Neutrophil (primary cell): ENCODE results near the gene KIAA0930.

Experiments used
- H3K27ac ChIP-seq: fragments of 200-600 bp; sonication (generic); 2 replicates; pipeline ENCODE4 v1.5.1; 2016; ENCODE audit warnings: mild to moderate bottlenecking, moderate library complexity
- H3K27me3 ChIP-seq: fragments of 200-600 bp; sonication (generic); 2 replicates; pipeline ENCODE4 v1.6.0; 2016; ENCODE audit warnings: mild to moderate bottlenecking
- H3K36me3 ChIP-seq: fragments of 200-600 bp; sonication (generic); 2 replicates; pipeline ENCODE4 v1.5.1; 2017
- H3K4me1 ChIP-seq, 2 experiments: fragments of 200-600 bp in 1 of 2; sonication (generic) in 1 of 2; 1 replicate in 1 of 2; 2 replicates in 1 of 2; pipeline versions ENCODE4 v1.5.1 to v1.6.1; 2013 to 2016; ENCODE audit warnings: low read depth in 1 of 2, low read length in 1 of 2, mild to moderate bottlenecking in 1 of 2, moderate library complexity in 1 of 2; ENCODE audit not compliant: control insufficient read depth in 1 of 2, insufficient read depth in 1 of 2
- H3K4me3 ChIP-seq, 2 experiments: fragments of 200-600 bp in 1 of 2; sonication (generic) in 1 of 2; 1 replicate in 1 of 2; 2 replicates in 1 of 2; pipeline ENCODE4 v1.5.1; 2013 to 2016; ENCODE audit warnings: low read depth in 1 of 2, low read length in 1 of 2, mild to moderate bottlenecking in 1 of 2, moderate library complexity in 1 of 2
- H3K9me3 ChIP-seq: fragments of 200-600 bp; sonication (generic); 2 replicates; pipeline ENCODE4 v1.5.1; 2016
- TF ChIP-seq, protein P1 (sequence below): fragments of 200-600 bp; sonication (generic); IDR thresholded peaks from 2 replicates; pipeline ENCODE4 v1.5.1; 2016; ENCODE audit warnings: antibody characterized with exemption

KIAA0930 gene

DNA sequence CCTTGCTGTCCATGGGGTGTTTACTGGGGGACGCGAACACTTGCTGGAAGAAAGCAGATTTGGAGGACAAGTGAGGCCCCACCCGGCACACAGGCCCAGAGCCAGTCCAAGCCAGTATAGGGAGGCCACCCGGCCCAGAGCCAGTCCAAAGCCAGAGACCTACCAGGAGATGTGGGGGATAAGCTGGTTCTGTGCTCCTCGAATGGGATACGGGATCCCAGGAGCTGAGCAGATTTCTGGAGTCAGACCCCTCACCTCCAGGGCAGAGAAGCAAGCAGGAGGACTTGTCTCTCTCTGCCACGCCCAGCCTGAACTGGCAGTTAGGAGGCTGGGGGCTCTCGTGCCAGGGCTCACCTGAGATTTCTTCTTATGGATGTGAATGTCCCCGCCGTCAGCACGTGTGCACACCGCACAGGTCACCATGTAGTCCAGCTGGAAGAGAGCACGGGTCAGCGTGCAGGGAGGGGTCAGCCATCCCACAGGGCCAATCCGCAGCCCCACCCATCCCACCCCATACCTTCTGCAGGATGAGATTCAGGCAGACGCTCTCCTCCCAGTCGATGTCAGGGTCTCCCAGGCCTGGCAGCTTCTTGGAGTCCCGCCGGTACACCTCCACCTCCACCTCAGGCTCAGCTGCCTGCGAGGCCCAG lies 35.3 kb downstream of the KIAA0930 start:
- no peaks in the 10 kb centered on the region for H3K4me1 ChIP-seq
- H3K36me3 ChIP-seq = peaks cover 97% of the 10 kb centered on the region
- no peak overlapping the region for H3K4me3 ChIP-seq
- no peaks in the 10 kb centered on the region for H3K9me3 ChIP-seq
- no peaks in the 10 kb centered on the region for H3K27me3 ChIP-seq
- TF ChIP-seq, protein P1, sequence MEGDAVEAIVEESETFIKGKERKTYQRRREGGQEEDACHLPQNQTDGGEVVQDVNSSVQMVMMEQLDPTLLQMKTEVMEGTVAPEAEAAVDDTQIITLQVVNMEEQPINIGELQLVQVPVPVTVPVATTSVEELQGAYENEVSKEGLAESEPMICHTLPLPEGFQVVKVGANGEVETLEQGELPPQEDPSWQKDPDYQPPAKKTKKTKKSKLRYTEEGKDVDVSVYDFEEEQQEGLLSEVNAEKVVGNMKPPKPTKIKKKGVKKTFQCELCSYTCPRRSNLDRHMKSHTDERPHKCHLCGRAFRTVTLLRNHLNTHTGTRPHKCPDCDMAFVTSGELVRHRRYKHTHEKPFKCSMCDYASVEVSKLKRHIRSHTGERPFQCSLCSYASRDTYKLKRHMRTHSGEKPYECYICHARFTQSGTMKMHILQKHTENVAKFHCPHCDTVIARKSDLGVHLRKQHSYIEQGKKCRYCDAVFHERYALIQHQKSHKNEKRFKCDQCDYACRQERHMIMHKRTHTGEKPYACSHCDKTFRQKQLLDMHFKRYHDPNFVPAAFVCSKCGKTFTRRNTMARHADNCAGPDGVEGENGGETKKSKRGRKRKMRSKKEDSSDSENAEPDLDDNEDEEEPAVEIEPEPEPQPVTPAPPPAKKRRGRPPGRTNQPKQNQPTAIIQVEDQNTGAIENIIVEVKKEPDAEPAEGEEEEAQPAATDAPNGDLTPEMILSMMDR = no peak
- H3K27ac ChIP-seq = no peak overlapping the region

DNA sequence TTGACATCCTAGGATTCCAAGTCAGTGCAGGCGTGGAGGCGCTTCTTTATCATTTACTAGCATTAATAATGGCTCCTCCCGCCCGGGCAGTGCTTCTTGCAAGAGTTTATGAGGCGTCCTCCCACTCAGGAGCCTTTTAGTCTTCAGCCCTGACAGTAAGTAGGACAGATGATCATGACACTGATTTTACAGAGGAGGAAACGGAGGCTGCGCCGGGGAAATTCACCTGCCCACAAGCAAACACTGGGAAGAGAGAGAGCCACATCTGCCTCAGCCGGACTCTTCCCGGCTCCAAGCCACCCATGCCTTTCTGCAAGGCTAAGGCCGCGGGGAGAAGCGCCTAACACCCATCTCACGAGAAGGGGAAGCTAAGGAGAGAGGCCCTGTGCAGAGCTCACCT lies 35.9 kb downstream of the KIAA0930 start:
- Histone ChIP-seq H3K27me3 (no peaks in the 10 kb centered on the region), H3K36me3 (peaks cover 97% of the 10 kb centered on the region), H3K4me1 (no peaks in the 10 kb centered on the region), H3K4me3 (no peak overlapping the region), H3K27ac (no peak overlapping the region), H3K9me3 (no peaks in the 10 kb centered on the region)
- TF ChIP-seq, protein P1 = no peak

DNA sequence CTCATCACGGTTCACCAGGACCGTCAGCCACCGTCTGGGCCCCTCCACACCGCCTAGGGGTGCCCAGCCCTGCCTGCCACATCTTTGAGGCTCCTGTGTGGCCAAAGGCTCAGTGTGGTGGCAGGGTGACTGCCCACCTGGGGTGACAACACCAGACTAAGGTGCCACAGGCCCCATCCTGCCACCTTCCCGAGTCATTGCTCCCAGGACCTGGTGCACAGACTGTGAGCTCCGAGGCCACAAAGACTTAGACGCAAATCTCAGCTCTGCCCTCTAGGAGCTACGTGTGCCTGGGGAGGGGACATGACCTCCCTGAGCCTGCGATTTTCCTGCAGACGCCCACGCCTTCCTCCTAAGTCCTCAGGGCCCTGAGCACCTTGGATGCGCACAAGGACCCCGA lies 36.5 kb downstream of the KIAA0930 start:
- TF ChIP-seq, protein P1 = no peak
- Histone ChIP-seq H3K9me3 (no peaks in the 10 kb centered on the region), H3K4me1 (no peaks in the 10 kb centered on the region), H3K27ac (no peak overlapping the region), H3K36me3 (peaks cover 97% of the 10 kb centered on the region), H3K27me3 (no peaks in the 10 kb centered on the region), H3K4me3 (no peak overlapping the region)

DNA sequence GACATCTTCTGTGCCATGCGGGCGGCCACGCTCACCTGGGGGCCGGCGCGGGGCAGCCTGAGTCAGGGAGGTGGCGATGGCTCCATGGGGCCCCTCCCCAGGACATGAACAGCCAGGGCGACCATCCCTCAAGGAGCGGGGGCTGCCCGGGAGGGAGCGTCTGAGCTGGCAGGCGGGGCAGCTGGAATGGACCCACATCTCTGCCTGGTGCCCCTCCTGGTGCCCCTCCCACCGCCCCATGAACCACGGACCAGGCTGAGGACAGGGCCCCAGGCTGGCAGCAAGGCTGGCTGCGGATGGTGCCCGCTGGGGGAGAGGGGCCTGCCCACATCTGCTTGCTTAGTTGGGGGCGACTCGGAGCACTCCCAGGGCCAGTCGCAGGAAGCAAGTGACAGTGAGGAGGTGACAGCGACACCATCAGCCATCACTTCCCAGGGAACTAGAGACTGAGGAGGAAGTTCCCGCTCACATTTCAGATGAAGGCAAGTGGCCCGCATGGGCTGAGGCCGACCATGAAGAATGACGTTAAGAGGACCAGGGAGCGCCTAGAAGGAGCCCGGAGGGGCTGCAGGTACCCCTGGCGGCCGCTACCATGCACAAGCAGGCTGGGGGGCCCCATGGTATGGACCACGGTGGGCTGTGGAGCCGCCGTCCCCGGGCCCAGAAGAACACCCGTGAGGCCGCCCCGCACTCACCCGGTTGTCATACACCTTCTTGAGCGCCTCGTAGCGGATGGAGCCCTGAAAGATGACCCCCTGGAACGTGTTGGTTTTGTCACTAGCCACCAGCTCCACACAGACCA lies 37.3 kb downstream of the KIAA0930 start:
- Histone ChIP-seq H3K36me3 (peaks cover 97% of the 10 kb centered on the region), H3K9me3 (no peaks in the 10 kb centered on the region), H3K4me1 (no peaks in the 10 kb centered on the region), H3K27me3 (no peaks in the 10 kb centered on the region), H3K27ac (no peak overlapping the region), H3K4me3 (no peak overlapping the region)
- TF ChIP-seq, protein P1 = no peak

DNA sequence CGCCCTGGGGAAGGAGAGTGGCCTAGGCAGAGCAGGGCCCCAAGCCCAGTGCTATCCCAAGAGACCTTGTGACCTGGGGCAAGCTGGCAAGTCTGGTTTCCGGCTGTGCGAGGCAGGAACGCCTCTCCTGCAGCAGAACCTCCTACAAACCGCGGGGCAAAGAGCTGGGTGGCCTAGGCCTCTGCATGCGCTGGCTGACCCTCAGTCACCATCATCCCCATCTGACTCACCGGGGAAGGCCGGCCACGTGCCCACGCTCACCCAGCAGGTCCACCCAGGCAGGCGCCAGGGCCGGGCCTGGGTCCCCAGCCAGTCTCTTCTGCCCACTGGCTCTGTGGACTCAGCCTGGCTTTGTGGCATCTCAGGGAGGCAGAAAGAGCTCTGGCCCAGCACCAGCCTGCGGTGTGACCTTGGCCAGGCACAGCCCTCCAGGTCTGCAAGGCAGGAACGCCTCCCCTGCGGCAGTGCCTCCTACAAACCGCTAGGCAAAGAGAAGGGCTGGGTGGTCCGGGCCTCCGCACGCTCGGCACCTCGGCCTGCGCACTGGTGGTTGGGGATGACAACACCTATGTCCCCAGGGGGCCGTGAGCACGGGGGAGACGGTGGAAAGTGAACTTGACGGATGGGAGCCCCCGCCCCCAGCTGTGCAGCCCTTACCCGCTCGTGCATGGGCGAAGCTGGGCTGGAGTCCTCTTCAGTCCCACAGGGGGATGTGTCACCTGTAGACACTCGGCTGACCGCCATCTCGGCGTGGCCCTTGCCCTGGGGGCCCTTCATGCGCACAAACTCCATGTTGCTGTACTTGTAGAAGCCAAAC lies 38.2 kb downstream of the KIAA0930 start:
- no peak overlapping the region for H3K4me3 ChIP-seq
- no peaks in the 10 kb centered on the region for H3K4me1 ChIP-seq
- H3K9me3 ChIP-seq = no peaks in the 10 kb centered on the region
- no peaks in the 10 kb centered on the region for H3K27me3 ChIP-seq
- peaks cover 97% of the 10 kb centered on the region for H3K36me3 ChIP-seq
- TF ChIP-seq, protein P1 = no peak
- no peak overlapping the region for H3K27ac ChIP-seq
